Measurements from ENCODE around the gene CHST1. TPM values are rescaled to one million over a fixed set of nuclear protein-coding genes. Genes with fewer than 3 reads are reported as not detected.

CHST1 gene
- total RNA-seq, 5 donors from 2014 or later (not counting 1 experiment from before 2014, with no cell fraction given), result 0.26 TPM; not detected in 4

- Histone ChIP-seq H3K4me3 (ENCODE audit: control insufficient read depth in 1 of 2, extremely low read depth in 1 of 2, low read length in 1 of 2) (no peak overlapping the region), H3K9me3 (no peaks in the 10 kb centered on the region), H3K36me3 (ENCODE audit: control insufficient read depth in 2 of 2, extremely low read depth in 1 of 2, insufficient read depth in 1 of 2, low read length in 1 of 2) (no peaks in the 10 kb centered on the region), H3K27me3 (replicated peaks in 1 of 2; ENCODE audit: control insufficient read depth in 2 of 2, extremely low read depth in 1 of 2, insufficient read depth in 2 of 2, low read length in 1 of 2) (peaks cover 0 to 20% of the 10 kb centered on the region in 2 experiments), H3K27ac (ENCODE audit: low read length) (no peak overlapping the region), H3K4me1 (ENCODE audit: control insufficient read depth in 1 of 2, extremely low read depth in 1 of 2, insufficient read depth in 2 of 2, low read length in 2 of 2) (no peaks in the 10 kb centered on the region)
- H3K27me3 Mint-ChIP-seq, result peaks cover 0 to 6% of the 10 kb centered on the region in 2 donors
- H3K4me1 Mint-ChIP-seq, result no peaks in the 10 kb centered on the region
- POLR2A ChIA-PET, result no interaction called here
- no peaks in the 10 kb centered on the region for H3K36me3 Mint-ChIP-seq
- H3K4me3 Mint-ChIP-seq, result no peak overlapping the region
- ATAC-seq (replicated peaks in 1 of 4), result no peak
- no peaks in the 10 kb centered on the region for H3K9me3 Mint-ChIP-seq
- CTCF ChIA-PET, result no interaction called here
- no peak overlapping the region for H3K27ac Mint-ChIP-seq
- DNase-seq, result no peak
- WGBS (ENCODE audit: insufficient coverage), result 83% methylated on average over 2 of the region's 4 CpGs
Observed at GRCh38 chr11:45675646-45676045, 10.2 kb upstream of the CHST1 start.

DNA sequence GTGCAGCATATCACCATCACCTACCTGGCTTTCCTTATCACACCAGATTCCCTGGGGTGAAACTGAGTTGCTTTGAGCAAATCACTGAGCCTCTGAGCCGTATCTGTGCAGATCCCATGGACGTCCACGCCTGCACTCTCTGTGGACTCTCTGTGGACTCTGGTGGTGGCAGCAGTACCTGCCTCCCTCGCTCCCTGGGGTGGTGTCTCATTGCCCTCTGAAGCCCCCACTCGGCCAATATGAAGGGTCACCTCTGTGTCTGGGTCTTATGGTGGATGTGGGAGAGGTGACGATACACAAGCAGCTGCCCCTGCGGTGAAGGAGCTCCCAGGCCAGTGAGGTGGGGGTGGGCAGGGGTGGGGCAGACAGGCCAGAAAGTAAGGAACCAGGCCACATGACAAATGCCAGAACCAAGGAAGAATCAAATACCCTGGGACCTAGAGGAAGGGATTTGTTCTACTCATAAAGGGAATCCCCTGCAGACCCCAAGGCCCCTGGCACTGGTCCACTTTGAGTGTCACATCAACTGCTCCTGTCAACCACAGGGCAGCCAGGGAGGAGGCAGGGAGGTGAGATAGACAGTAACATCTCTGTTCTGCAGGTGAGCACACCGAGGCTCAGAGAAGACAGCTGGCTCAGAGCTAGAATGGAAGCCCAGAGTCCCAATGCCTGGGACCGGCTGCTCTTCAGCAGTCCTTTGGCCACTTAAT lies 9.2 kb upstream of the CHST1 start:
- 90% methylated on average over 8 of the region's 9 CpGs for WGBS (ENCODE audit: insufficient coverage)
- CTCF ChIA-PET, result no interaction called here
- H3K4me3 Mint-ChIP-seq, result no peak overlapping the region
- peaks cover 0 to 9% of the 10 kb centered on the region in 2 donors for H3K27me3 Mint-ChIP-seq
- H3K9me3 ChIP-seq, result no peaks in the 10 kb centered on the region
- no peak overlapping the region for H3K27ac ChIP-seq (ENCODE audit: low read length)
- H3K27me3 ChIP-seq (replicated peaks in 1 of 2; ENCODE audit: control insufficient read depth in 2 of 2, extremely low read depth in 1 of 2, insufficient read depth in 2 of 2, low read length in 1 of 2), result peaks cover 0 to 30% of the 10 kb centered on the region in 2 experiments
- no peaks in the 10 kb centered on the region for H3K4me1 ChIP-seq (ENCODE audit: control insufficient read depth in 1 of 2, extremely low read depth in 1 of 2, insufficient read depth in 2 of 2, low read length in 2 of 2)
- H3K4me3 ChIP-seq (ENCODE audit: control insufficient read depth in 1 of 2, extremely low read depth in 1 of 2, low read length in 1 of 2), result no peak overlapping the region
- DNase-seq (no peak), ATAC-seq (replicated peaks in 1 of 4) (no peak)
- H3K9me3 Mint-ChIP-seq, result no peaks in the 10 kb centered on the region
- no peaks in the 10 kb centered on the region for H3K4me1 Mint-ChIP-seq
- H3K36me3 Mint-ChIP-seq, result no peaks in the 10 kb centered on the region
- H3K36me3 ChIP-seq (ENCODE audit: control insufficient read depth in 2 of 2, extremely low read depth in 1 of 2, insufficient read depth in 1 of 2, low read length in 1 of 2), result no peaks in the 10 kb centered on the region
- POLR2A ChIA-PET, result no interaction called here
- no peak overlapping the region for H3K27ac Mint-ChIP-seq

DNA sequence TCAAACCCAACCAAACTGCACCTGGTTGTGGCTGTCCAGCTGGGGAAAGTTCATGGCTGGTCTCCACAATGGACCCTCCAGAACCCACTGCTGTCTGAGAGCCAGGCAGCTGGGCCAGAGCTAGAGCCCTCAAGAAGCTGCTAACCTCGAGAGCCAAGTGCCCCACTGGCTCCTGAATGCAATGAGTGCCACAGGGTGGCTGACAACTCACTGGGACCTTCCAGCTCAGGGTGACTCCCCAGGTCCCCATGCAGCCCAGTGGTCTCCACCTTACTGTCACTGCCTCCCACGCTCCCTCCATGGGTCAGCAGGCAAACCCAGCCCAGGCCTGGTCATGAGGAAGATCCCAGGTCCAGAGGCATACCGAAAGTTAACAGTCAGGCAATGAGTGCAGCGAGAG lies 8.0 kb upstream of the CHST1 start:
- Histone ChIP-seq H3K27ac (ENCODE audit: low read length) (no peak overlapping the region), H3K4me3 (ENCODE audit: control insufficient read depth in 1 of 2, extremely low read depth in 1 of 2, low read length in 1 of 2) (no peak overlapping the region), H3K9me3 (no peaks in the 10 kb centered on the region), H3K27me3 (replicated peaks in 1 of 2; ENCODE audit: control insufficient read depth in 2 of 2, extremely low read depth in 1 of 2, insufficient read depth in 2 of 2, low read length in 1 of 2) (peaks cover 0 to 38% of the 10 kb centered on the region in 2 experiments), H3K36me3 (ENCODE audit: control insufficient read depth in 2 of 2, extremely low read depth in 1 of 2, insufficient read depth in 1 of 2, low read length in 1 of 2) (no peaks in the 10 kb centered on the region), H3K4me1 (ENCODE audit: control insufficient read depth in 1 of 2, extremely low read depth in 1 of 2, insufficient read depth in 2 of 2, low read length in 2 of 2) (no peaks in the 10 kb centered on the region)
- WGBS (ENCODE audit: insufficient coverage), result 86% methylated on average over 3 of the region's 4 CpGs
- Mint-ChIP-seq H3K27ac (no peak overlapping the region), H3K9me3 (no peaks in the 10 kb centered on the region), H3K36me3 (no peaks in the 10 kb centered on the region), H3K27me3 (peaks cover 5 to 13% of the 10 kb centered on the region in 2 donors), H3K4me1 (no peaks in the 10 kb centered on the region), H3K4me3 (no peak overlapping the region)
- CTCF ChIA-PET, result no interaction called here
- ATAC-seq (replicated peaks in 1 of 4) (no peak), DNase-seq (no peak)
- POLR2A ChIA-PET, result no interaction called here

- H3K4me1 Mint-ChIP-seq, result no peaks in the 10 kb centered on the region
- no peak for ATAC-seq (replicated peaks in 1 of 4)
- WGBS (ENCODE audit: insufficient coverage), result no CpG with 5 or more reads among the region's 3 CpGs
- CTCF ChIA-PET, result interaction anchor here in 1 of 2 donors (0.6 kb wide), 1 partner anchor 266 kb away, joined by 4 read pairs; no protein-coding TSS in a partner anchor
- H3K4me3 Mint-ChIP-seq, result no peak overlapping the region
- H3K9me3 Mint-ChIP-seq, result no peaks in the 10 kb centered on the region
- peaks cover 5 to 20% of the 10 kb centered on the region in 2 donors for H3K27me3 Mint-ChIP-seq
- Histone ChIP-seq H3K4me3 (ENCODE audit: control insufficient read depth in 1 of 2, extremely low read depth in 1 of 2, low read length in 1 of 2) (no peak overlapping the region), H3K27me3 (replicated peaks in 1 of 2; ENCODE audit: control insufficient read depth in 2 of 2, extremely low read depth in 1 of 2, insufficient read depth in 2 of 2, low read length in 1 of 2) (peaks cover 0 to 45% of the 10 kb centered on the region in 2 experiments), H3K27ac (ENCODE audit: low read length) (no peak overlapping the region), H3K9me3 (no peaks in the 10 kb centered on the region), H3K36me3 (ENCODE audit: control insufficient read depth in 2 of 2, extremely low read depth in 1 of 2, insufficient read depth in 1 of 2, low read length in 1 of 2) (no peaks in the 10 kb centered on the region), H3K4me1 (ENCODE audit: control insufficient read depth in 1 of 2, extremely low read depth in 1 of 2, insufficient read depth in 2 of 2, low read length in 2 of 2) (no peaks in the 10 kb centered on the region)
- POLR2A ChIA-PET, result no interaction called here
- no peaks in the 10 kb centered on the region for H3K36me3 Mint-ChIP-seq
- no peak overlapping the region for H3K27ac Mint-ChIP-seq
- no peak for DNase-seq
Observed at GRCh38 chr11:45672593-45672992, 7.2 kb upstream of the CHST1 start.

DNA sequence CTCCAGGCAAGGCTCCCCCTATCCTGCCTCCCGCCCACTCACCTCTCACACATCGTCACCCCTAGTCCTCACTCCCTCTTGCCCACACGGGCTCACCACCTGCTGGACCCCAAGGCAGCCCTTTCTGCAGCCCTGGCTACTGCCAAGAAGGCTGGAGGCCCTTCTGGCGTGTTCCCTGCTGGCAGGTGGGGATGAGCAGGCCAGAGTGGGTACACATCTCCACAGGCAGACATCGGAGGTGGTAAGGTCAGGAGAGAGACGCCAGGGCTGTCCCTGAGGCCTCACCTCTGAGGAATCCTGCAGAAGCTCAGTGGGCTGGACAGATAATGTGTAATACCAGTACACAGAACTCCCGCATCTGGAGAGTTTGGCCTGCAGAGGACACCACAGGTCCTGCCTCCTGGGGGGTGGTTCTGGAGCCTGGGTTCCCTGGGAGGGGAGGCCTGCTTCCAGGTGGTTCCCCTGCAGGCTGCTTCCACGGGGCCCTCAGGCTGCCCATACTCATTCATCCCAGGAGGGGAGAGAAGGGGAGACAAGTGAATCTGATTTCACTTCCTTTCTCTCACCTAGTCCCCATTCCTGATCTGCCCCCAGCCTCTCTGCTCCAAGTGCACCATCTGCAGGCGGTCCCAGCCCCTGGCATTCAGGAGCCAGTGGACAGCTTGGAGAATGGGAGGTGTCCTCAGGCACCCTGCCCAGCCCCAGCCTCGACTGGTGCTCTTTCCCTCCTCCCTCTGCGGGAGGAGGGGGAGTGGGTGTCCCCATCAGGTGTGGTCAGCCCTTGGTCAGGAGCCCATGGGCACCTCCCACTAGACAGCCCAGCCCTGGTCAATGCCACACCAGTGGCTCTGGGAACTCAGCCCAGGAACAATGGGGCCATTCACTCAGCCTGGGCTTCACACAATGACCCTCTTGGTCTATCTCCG lies 6.1 kb upstream of the CHST1 start:
- H3K36me3 ChIP-seq (ENCODE audit: control insufficient read depth in 2 of 2, extremely low read depth in 1 of 2, insufficient read depth in 1 of 2, low read length in 1 of 2), result no peaks in the 10 kb centered on the region

DNA sequence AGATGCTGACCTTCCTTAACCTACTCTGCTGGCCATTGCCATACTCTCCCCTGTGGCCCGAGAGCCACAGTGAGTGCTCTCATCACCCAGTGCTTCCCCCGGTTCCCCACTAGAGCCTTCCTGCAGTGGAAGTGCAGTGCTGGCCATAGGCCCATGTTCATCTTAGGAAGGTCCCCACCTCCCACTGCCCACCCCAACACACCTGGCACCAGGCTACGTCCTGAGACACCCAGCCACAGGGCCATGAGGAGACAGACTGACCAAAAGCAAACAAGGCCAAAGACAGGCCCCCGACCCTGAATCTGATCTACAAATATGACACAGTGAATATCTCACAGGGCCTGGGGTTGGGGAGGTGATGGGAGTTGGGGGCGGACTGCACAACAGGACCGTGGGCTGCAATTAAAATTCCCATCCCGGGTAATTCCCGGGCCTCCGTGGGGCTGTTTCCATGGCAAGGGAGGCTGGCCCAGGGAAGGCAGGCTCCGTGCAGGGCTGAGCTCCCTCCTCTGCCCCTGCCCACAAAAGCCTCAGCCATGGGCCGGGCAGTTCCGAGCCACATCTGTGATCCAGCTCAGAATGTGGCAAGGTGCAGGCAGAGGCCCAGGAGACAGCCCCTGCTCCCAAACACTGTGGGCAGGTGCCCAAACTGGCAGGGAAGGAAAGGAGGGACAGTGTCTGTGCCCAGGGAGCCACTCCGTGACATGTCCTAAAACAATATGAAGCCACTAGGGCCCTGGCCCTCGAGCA lies 5.1 kb upstream of the CHST1 start:
- Histone ChIP-seq H3K27me3 (replicated peaks in 1 of 2; ENCODE audit: control insufficient read depth in 2 of 2, extremely low read depth in 1 of 2, insufficient read depth in 2 of 2, low read length in 1 of 2) (peaks cover 3 to 63% of the 10 kb centered on the region in 2 experiments), H3K9me3 (no peaks in the 10 kb centered on the region), H3K27ac (ENCODE audit: low read length) (no peak overlapping the region), H3K4me3 (ENCODE audit: control insufficient read depth in 1 of 2, extremely low read depth in 1 of 2, low read length in 1 of 2) (no peak overlapping the region), H3K4me1 (ENCODE audit: control insufficient read depth in 1 of 2, extremely low read depth in 1 of 2, insufficient read depth in 2 of 2, low read length in 2 of 2) (no peaks in the 10 kb centered on the region), H3K36me3 (ENCODE audit: control insufficient read depth in 2 of 2, extremely low read depth in 1 of 2, insufficient read depth in 1 of 2, low read length in 1 of 2) (no peaks in the 10 kb centered on the region)
- Mint-ChIP-seq H3K36me3 (no peaks in the 10 kb centered on the region), H3K4me1 (peaks cover 0 to 4% (median 0%) of the 10 kb centered on the region in 3 donors), H3K27me3 (peaks cover 18 to 39% of the 10 kb centered on the region in 2 donors), H3K4me3 (no peak overlapping the region), H3K27ac (no peak overlapping the region), H3K9me3 (no peaks in the 10 kb centered on the region)
- 67% methylated on average over 9 of the region's 14 CpGs for WGBS (ENCODE audit: insufficient coverage)
- POLR2A ChIA-PET, result no interaction called here
- DNase-seq, result no peak
- CTCF ChIA-PET, result no interaction called here
- ATAC-seq (replicated peaks in 1 of 4), result no peak

More for the DNA sequence above, 6.1 kb upstream of the CHST1 start:
- H3K4me3 Mint-ChIP-seq, result no peak overlapping the region
- no peak overlapping the region for H3K27ac Mint-ChIP-seq
- no peak overlapping the region for H3K4me3 ChIP-seq (ENCODE audit: control insufficient read depth in 1 of 2, extremely low read depth in 1 of 2, low read length in 1 of 2)
- no peaks in the 10 kb centered on the region for H3K4me1 Mint-ChIP-seq
- H3K27me3 ChIP-seq (replicated peaks in 1 of 2; ENCODE audit: control insufficient read depth in 2 of 2, extremely low read depth in 1 of 2, insufficient read depth in 2 of 2, low read length in 1 of 2), result peaks cover 3 to 54% of the 10 kb centered on the region in 2 experiments
- DNase-seq, result no peak
- no peaks in the 10 kb centered on the region for H3K9me3 Mint-ChIP-seq
- no peaks in the 10 kb centered on the region for H3K4me1 ChIP-seq (ENCODE audit: control insufficient read depth in 1 of 2, extremely low read depth in 1 of 2, insufficient read depth in 2 of 2, low read length in 2 of 2)
- no peaks in the 10 kb centered on the region for H3K36me3 Mint-ChIP-seq
- H3K9me3 ChIP-seq, result no peaks in the 10 kb centered on the region
- CTCF ChIA-PET, result interaction anchor here in 1 of 2 donors (0.6 kb wide), 1 partner anchor 265 kb away, joined by 4 read pairs; no protein-coding TSS in a partner anchor
- H3K27ac ChIP-seq (ENCODE audit: low read length), result no peak overlapping the region
- POLR2A ChIA-PET, result no interaction called here
- no peak for ATAC-seq (replicated peaks in 1 of 4)
- peaks cover 14 to 31% of the 10 kb centered on the region in 2 donors for H3K27me3 Mint-ChIP-seq
- WGBS (ENCODE audit: insufficient coverage), result 70% methylated on average over 8 of the region's 12 CpGs

Data from T-cell (primary cell).